Ishikawa (cell line): ENCODE results near the gene CRABP1.

Experiments used
- CEBPB ChIP-seq: IDR thresholded peaks from 2 replicates; pipeline ENCODE4 v1.6.1; 2012
- CREB1 ChIP-seq: IDR thresholded peaks from 2 replicates; pipeline ENCODE4 v1.6.1; 2012; ENCODE audit warnings: low read depth
- EGR1 ChIP-seq: IDR thresholded peaks from 2 replicates; pipeline ENCODE4 v1.6.1; 2012
- EP300 ChIP-seq: IDR thresholded peaks from 2 replicates; pipeline ENCODE4 v1.6.1; 2012; ENCODE audit warnings: borderline replicate concordance
- FOXM1 ChIP-seq: IDR thresholded peaks from 2 replicates; pipeline ENCODE4 v1.6.1; 2012; ENCODE audit warnings: low read depth, borderline replicate concordance
- NFIC ChIP-seq: IDR thresholded peaks from 2 replicates; pipeline ENCODE4 v1.6.1; 2012
- RAD21 ChIP-seq: IDR thresholded peaks from 2 replicates; pipeline ENCODE4 v1.6.1; 2012; ENCODE audit warnings: low read depth
- TAF1 ChIP-seq: IDR thresholded peaks from 2 replicates; pipeline ENCODE4 v1.6.1; 2012; ENCODE audit warnings: low read depth, mild to moderate bottlenecking
- TCF12 ChIP-seq: IDR thresholded peaks from 2 replicates; pipeline ENCODE4 v1.6.1; 2012; ENCODE audit warnings: low read depth
- TEAD4 ChIP-seq: IDR thresholded peaks from 2 replicates; pipeline ENCODE4 v1.6.1; 2012
- YY1 ChIP-seq: IDR thresholded peaks from 2 replicates; pipeline ENCODE4 v1.6.1; 2012; ENCODE audit warnings: low read depth
- TF ChIP-seq, protein P1 (sequence below): IDR thresholded peaks from 2 replicates; pipeline ENCODE4 v1.6.1; 2012; ENCODE audit warnings: low read depth, mild to moderate bottlenecking
- TF ChIP-seq, protein P2 (sequence below): IDR thresholded peaks from 2 replicates; pipeline ENCODE4 v1.6.1; 2012

DNA sequence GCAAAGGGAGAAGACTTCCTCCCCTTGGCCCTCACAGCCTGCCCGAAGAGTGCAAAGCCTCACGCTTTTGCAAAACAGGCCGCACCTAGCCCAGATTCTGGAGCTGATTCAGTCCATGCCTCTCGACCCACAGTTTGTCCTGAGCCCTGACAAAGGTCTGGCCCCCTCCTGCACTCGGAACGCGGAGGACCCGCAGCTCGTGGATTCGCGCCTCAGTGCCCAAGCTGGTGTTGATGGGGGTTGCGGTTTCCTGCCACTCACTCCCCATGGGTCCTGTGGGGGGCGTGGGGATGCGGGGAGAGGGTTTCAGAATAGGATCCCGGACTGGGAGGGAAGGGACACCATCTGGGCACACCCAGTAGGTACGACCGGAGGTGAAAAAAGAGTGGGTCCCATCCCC lies 594 bp upstream of the CRABP1 start:
- TF ChIP-seq EP300, result no peak
- TF ChIP-seq, protein P1, sequence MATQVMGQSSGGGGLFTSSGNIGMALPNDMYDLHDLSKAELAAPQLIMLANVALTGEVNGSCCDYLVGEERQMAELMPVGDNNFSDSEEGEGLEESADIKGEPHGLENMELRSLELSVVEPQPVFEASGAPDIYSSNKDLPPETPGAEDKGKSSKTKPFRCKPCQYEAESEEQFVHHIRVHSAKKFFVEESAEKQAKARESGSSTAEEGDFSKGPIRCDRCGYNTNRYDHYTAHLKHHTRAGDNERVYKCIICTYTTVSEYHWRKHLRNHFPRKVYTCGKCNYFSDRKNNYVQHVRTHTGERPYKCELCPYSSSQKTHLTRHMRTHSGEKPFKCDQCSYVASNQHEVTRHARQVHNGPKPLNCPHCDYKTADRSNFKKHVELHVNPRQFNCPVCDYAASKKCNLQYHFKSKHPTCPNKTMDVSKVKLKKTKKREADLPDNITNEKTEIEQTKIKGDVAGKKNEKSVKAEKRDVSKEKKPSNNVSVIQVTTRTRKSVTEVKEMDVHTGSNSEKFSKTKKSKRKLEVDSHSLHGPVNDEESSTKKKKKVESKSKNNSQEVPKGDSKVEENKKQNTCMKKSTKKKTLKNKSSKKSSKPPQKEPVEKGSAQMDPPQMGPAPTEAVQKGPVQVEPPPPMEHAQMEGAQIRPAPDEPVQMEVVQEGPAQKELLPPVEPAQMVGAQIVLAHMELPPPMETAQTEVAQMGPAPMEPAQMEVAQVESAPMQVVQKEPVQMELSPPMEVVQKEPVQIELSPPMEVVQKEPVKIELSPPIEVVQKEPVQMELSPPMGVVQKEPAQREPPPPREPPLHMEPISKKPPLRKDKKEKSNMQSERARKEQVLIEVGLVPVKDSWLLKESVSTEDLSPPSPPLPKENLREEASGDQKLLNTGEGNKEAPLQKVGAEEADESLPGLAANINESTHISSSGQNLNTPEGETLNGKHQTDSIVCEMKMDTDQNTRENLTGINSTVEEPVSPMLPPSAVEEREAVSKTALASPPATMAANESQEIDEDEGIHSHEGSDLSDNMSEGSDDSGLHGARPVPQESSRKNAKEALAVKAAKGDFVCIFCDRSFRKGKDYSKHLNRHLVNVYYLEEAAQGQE, result no peak
- no peak for TF ChIP-seq RAD21
- TF ChIP-seq EGR1, result no peak
- no peak for TF ChIP-seq FOXM1
- TF ChIP-seq TCF12, result no peak
- no peak for TF ChIP-seq NFIC
- no peak for TF ChIP-seq CEBPB
- no peak for TF ChIP-seq TEAD4
- TF ChIP-seq, protein P2, sequence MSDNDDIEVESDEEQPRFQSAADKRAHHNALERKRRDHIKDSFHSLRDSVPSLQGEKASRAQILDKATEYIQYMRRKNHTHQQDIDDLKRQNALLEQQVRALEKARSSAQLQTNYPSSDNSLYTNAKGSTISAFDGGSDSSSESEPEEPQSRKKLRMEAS, result no peak
- no peak for TF ChIP-seq YY1
- TF ChIP-seq CREB1, result no peak
- no peak for TF ChIP-seq TAF1
